Measurements from ENCODE around the gene EXT2.

Gene EXT2

GRCh38 chr11:44165432-44165831 is 70.0 kb downstream of the EXT2 start:
- no peak for DNase-seq

- DNase-seq: no peak
Measured at GRCh38 chr11:44167046-44167445, 71.6 kb downstream of the EXT2 start.

GRCh38 chr11:44171518-44171917 is 76.0 kb downstream of the EXT2 start:
- DNase-seq: no peak

- no peak for DNase-seq
Measured at GRCh38 chr11:44172966-44173365, 77.5 kb downstream of the EXT2 start.

GRCh38 chr11:44174842-44175241 is 79.4 kb downstream of the EXT2 start:
- no peak for DNase-seq

- no peak for DNase-seq
Measured at GRCh38 chr11:44176546-44177213, 81.2 kb downstream of the EXT2 start.

- no peak for DNase-seq
Measured at GRCh38 chr11:44177905-44178304, 82.4 kb downstream of the EXT2 start.

GRCh38 chr11:44178381-44178780 is 82.9 kb downstream of the EXT2 start:
- DNase-seq: no peak

GRCh38 chr11:44179173-44179572 is 83.7 kb downstream of the EXT2 start:
- DNase-seq: no peak

- DNase-seq: no peak
Measured at GRCh38 chr11:44180107-44180506, 84.6 kb downstream of the EXT2 start.

- no peak for DNase-seq
Measured at GRCh38 chr11:44185522-44185921, 90.0 kb downstream of the EXT2 start.

- DNase-seq: no peak
Measured at GRCh38 chr11:44186321-44186930, 90.9 kb downstream of the EXT2 start.

- no peak for DNase-seq
Measured at GRCh38 chr11:44188643-44189042, 93.2 kb downstream of the EXT2 start.

GRCh38 chr11:44189986-44190882 is 94.8 kb downstream of the EXT2 start:
- DNase-seq: no peak

- DNase-seq: no peak
Measured at GRCh38 chr11:44190883-44191230, 95.4 kb downstream of the EXT2 start.

GRCh38 chr11:44191322-44192016 is 96.0 kb downstream of the EXT2 start:
- DNase-seq: no peak

- no peak for DNase-seq
Measured at GRCh38 chr11:44192017-44192385, 96.5 kb downstream of the EXT2 start.

- DNase-seq: no peak
Measured at GRCh38 chr11:44192462-44193100, 97.1 kb downstream of the EXT2 start.

- no peak for DNase-seq
Measured at GRCh38 chr11:44193856-44194255, 98.4 kb downstream of the EXT2 start.

- no peak for DNase-seq
Measured at GRCh38 chr11:44198146-44198724, 102.8 kb downstream of the EXT2 start.

GRCh38 chr11:44199298-44199697 is 103.8 kb downstream of the EXT2 start:
- no peak for DNase-seq

Measured in anterior cingulate cortex (tissue), 58 donors.